Gastroesophageal sphincter (tissue), 3 donors: Measurements from ENCODE around the gene PKN1.

Experiments
- CTCF ChIP-seq, 4 experiments: fragments of 200-600 bp in 2 of 4; fragments of 450-650 bp in 2 of 4; sonication (generic) in 1 of 4; IDR thresholded peaks; one replicate each; pipeline ENCODE4 v1.5.1; 2017 to 2019; ENCODE audit warnings: antibody characterized with exemption in 4 of 4, mild to moderate bottlenecking in 2 of 4, moderate library complexity in 2 of 4
- EP300 ChIP-seq: sonication (generic); formaldehyde crosslinking; IDR thresholded peaks from one replicate; pipeline ENCODE4 v1.6.1; 2017; ENCODE audit warnings: antibody characterized with exemption, mild to moderate bottlenecking
- POLR2A ChIP-seq, 2 donors: fragments of 450-650 bp; IDR thresholded peaks; one replicate each; pipeline ENCODE4 v1.6.1; 2017; ENCODE audit warnings: antibody characterized with exemption in 2 of 2, mild to moderate bottlenecking in 2 of 2, moderate library complexity in 1 of 2

- TF ChIP-seq CTCF (IDR thresholded peaks at IDR 0.05), result no peak
- no peak for TF ChIP-seq EP300
- TF ChIP-seq POLR2A (IDR thresholded peaks at IDR 0.05), result no peak
Measured at GRCh38 chr19:14402332-14403144, 30.6 kb upstream of the PKN1 start.
